Stomach (tissue), 4 donors: ENCODE results near the gene GBX2.

Experiments
- CTCF ChIP-seq, 7 experiments: fragments of 450-650 bp in 4 of 7; fragments of 200-600 bp in 3 of 7; sonication (generic) in 3 of 7; IDR thresholded peaks; one replicate each; pipeline ENCODE4 v1.5.1; 2016 to 2019; ENCODE audit warnings: antibody characterized with exemption in 7 of 7, control low read depth in 2 of 7, mild to moderate bottlenecking in 1 of 7
- POLR2A ChIP-seq, 4 donors: fragments of 450-650 bp; IDR thresholded peaks; one replicate each; pipeline ENCODE4 v1.6.1; 2016; ENCODE audit warnings: antibody characterized with exemption in 4 of 4, control low read depth in 2 of 4, mild to moderate bottlenecking in 1 of 4, moderate library complexity in 1 of 4

GRCh38 chr2:236167297-236168109 is 683 bp downstream of the GBX2 start:
- TF ChIP-seq CTCF (IDR thresholded peaks at IDR 0.05) (peak in 1 of 7 experiments; percentile 20), POLR2A (IDR thresholded peaks at IDR 0.05) (no peak)
